CD14-positive monocyte (primary cell): ENCODE results near the gene ANKRD44. TPM values are rescaled to one million over a fixed set of nuclear protein-coding genes. Genes with fewer than 3 reads are reported as not detected.

Source experiments
- DNase-seq, 3 donors: peaks; one replicate each; pipeline ENCODE4 v3.0.0-alpha.2; 2011 to 2022
- H2AFZ ChIP-seq: 2 replicates; pipeline ENCODE4 v1.6.0; 2012; ENCODE audit warnings: mild to moderate bottlenecking, low read depth, low read length, inconsistent platforms; ENCODE audit not compliant: insufficient read depth, poor library complexity, severe bottlenecking
- H3K27ac ChIP-seq, 2 donors: 1 replicate in 1 of 2; 2 replicates in 1 of 2; pipeline ENCODE4 v1.5.1; 2012 to 2013; ENCODE audit warnings: low read length in 2 of 2, control low read depth in 1 of 2, inconsistent platforms in 1 of 2, low read depth in 1 of 2, mild to moderate bottlenecking in 1 of 2
- H3K27me3 ChIP-seq, 2 donors: one replicate each; pipeline versions ENCODE4 v1.6.0 to v1.6.1; 2011 to 2013; ENCODE audit warnings: low read length in 2 of 2; ENCODE audit not compliant: control insufficient read depth in 2 of 2, insufficient read depth in 2 of 2
- H3K36me3 ChIP-seq, 2 donors: replicated peaks in 1 of 2; 1 replicate in 1 of 2; 2 replicates in 1 of 2; pipeline versions ENCODE4 v1.5.1 to v1.6.1; 2012 to 2013; ENCODE audit warnings: low read length in 2 of 2, control low read depth in 1 of 2, inconsistent platforms in 1 of 2, mild to moderate bottlenecking in 1 of 2; ENCODE audit not compliant: insufficient read depth in 2 of 2, control insufficient read depth in 1 of 2
- H3K4me1 ChIP-seq, 2 donors: 1 replicate in 1 of 2; 2 replicates in 1 of 2; pipeline versions ENCODE4 v1.5.1 to v1.6.1; 2012 to 2013; ENCODE audit warnings: low read length in 2 of 2, control low read depth in 1 of 2, inconsistent platforms in 1 of 2, mild to moderate bottlenecking in 1 of 2, moderate library complexity in 1 of 2; ENCODE audit not compliant: insufficient read depth in 2 of 2, control insufficient read depth in 1 of 2
- H3K4me2 ChIP-seq: replicated peaks from 2 replicates; pipeline ENCODE3; 2012; ENCODE audit warnings: low read length, moderate library complexity, mild to moderate bottlenecking; ENCODE audit not compliant: poor library complexity, severe bottlenecking; ENCODE audit errors: extremely low read depth
- H3K4me3 ChIP-seq, 3 experiments: fragments of 200-600 bp in 1 of 3; sonication (generic) in 1 of 3; replicated peaks in 1 of 3; 1 replicate in 2 of 3; 2 replicates in 1 of 3; pipeline ENCODE4 v1.5.1; 2011 to 2013; ENCODE audit warnings: low read length in 3 of 3, mild to moderate bottlenecking in 3 of 3, control low read depth in 2 of 3, low read depth in 2 of 3, inconsistent platforms in 1 of 3, moderate library complexity in 1 of 3
- H3K79me2 ChIP-seq: 2 replicates; pipeline ENCODE4 v1.6.0; 2012; ENCODE audit warnings: mild to moderate bottlenecking, control low read depth, inconsistent platforms, low read length, moderate library complexity; ENCODE audit not compliant: insufficient read depth
- H3K9ac ChIP-seq: 2 replicates; pipeline ENCODE4 v1.6.0; 2017; ENCODE audit warnings: low read length, mild to moderate bottlenecking; ENCODE audit not compliant: insufficient read depth, poor library complexity, severe bottlenecking
- H3K9me3 ChIP-seq, 2 donors: replicated peaks in 1 of 2; 1 replicate in 1 of 2; 2 replicates in 1 of 2; pipeline versions ENCODE4 v1.5.1 to v1.6.1; 2012 to 2013; ENCODE audit warnings: low read length in 2 of 2, control low read depth in 1 of 2; ENCODE audit not compliant: control insufficient read depth in 1 of 2, insufficient read depth in 1 of 2
- H4K20me1 ChIP-seq: 2 replicates; pipeline ENCODE4 v1.6.0; 2012; ENCODE audit warnings: mild to moderate bottlenecking, low read length, control low read depth, moderate library complexity; ENCODE audit not compliant: insufficient read depth
- H3K27ac Mint-ChIP-seq, 7 donors: one replicate each; pipeline ENCODE4 v1.8.0; 2020; ENCODE audit warnings: mild to moderate bottlenecking in 7 of 7, mixed read lengths in 7 of 7, moderate library complexity in 6 of 7, inconsistent platforms in 2 of 7
- H3K27me3 Mint-ChIP-seq, 3 donors: one replicate each; pipeline ENCODE4 v1.8.0; 2021 to 2022; ENCODE audit warnings: low read depth in 3 of 3, mild to moderate bottlenecking in 3 of 3, mixed read lengths in 3 of 3, moderate library complexity in 3 of 3, inconsistent platforms in 1 of 3
- H3K36me3 Mint-ChIP-seq, 2 donors: one replicate each; pipeline ENCODE4 v1.8.0; 2020; ENCODE audit warnings: mixed read lengths in 2 of 2, inconsistent platforms in 1 of 2, mild to moderate bottlenecking in 1 of 2
- H3K4me1 Mint-ChIP-seq: one replicate; pipeline ENCODE4 v1.8.0; 2020; ENCODE audit warnings: mild to moderate bottlenecking, mixed read lengths
- H3K4me3 Mint-ChIP-seq, 2 donors: one replicate each; pipeline ENCODE4 v1.8.0; 2020; ENCODE audit warnings: mild to moderate bottlenecking in 2 of 2, mixed read lengths in 2 of 2, moderate library complexity in 1 of 2
- H3K9me3 Mint-ChIP-seq, 7 donors: one replicate each; pipeline ENCODE4 v1.8.0; 2020 to 2022; ENCODE audit warnings: mixed read lengths in 7 of 7, mild to moderate bottlenecking in 6 of 7, moderate library complexity in 6 of 7, inconsistent platforms in 2 of 7
- WGBS: methylation state at CpG from one replicate; pipeline ENCODE4 v1.1.5; 2013; ENCODE audit warnings: missing lambda C conversion rate; ENCODE audit not compliant: insufficient coverage; 5-methylcytosine and 5-hydroxymethylcytosine counted together
- intact Hi-C, 2 donors: fragments of 100-400 bp; cut with micrococcal nuclease; formaldehyde crosslinking; loops; one replicate each; pipeline versions ENCODE4 v1.15.0 to v1.15.1; 2023
- polyA plus RNA-seq, 3 donors: library from polyadenylated mRNA; depleted of rRNA in 1 of 3; unstranded in 2 of 3; stranded (reverse) in 1 of 3; fragments of 300-500 nt in 2 of 3; fragments of >200 nt in 1 of 3; fragmentation: Illumina TruSeq in 2 of 3; gene quantifications; 1 replicate in 2 of 3; 2 replicates in 1 of 3; pipeline ENCODE4 v1.2.3, GENCODE V29; 2012 to 2021
- TF ChIP-seq, protein P1 (sequence below): fragments of 200-600 bp; IDR thresholded peaks from one replicate; pipeline ENCODE4 v1.8.0; 2022; ENCODE audit warnings: antibody characterized with exemption, mild to moderate bottlenecking

Gene ANKRD44
- polyA plus RNA-seq, 3 donors, result 55.7 to 91.9 (median 64.9) TPM

- no peak overlapping the region for H3K9ac ChIP-seq
- peaks cover 41% of the 10 kb centered on the region for H4K20me1 ChIP-seq
- no peak overlapping the region for H3K4me3 Mint-ChIP-seq
- no peaks in the 10 kb centered on the region for H3K9me3 ChIP-seq
- peaks cover 0 to 3% (median 0%) of the 10 kb centered on the region in 3 donors for H3K27me3 Mint-ChIP-seq
- no peak overlapping the region for H2AFZ ChIP-seq
- no peaks in the 10 kb centered on the region for H3K9me3 Mint-ChIP-seq
- DNase-seq, result no peak
- TF ChIP-seq, protein P1, sequence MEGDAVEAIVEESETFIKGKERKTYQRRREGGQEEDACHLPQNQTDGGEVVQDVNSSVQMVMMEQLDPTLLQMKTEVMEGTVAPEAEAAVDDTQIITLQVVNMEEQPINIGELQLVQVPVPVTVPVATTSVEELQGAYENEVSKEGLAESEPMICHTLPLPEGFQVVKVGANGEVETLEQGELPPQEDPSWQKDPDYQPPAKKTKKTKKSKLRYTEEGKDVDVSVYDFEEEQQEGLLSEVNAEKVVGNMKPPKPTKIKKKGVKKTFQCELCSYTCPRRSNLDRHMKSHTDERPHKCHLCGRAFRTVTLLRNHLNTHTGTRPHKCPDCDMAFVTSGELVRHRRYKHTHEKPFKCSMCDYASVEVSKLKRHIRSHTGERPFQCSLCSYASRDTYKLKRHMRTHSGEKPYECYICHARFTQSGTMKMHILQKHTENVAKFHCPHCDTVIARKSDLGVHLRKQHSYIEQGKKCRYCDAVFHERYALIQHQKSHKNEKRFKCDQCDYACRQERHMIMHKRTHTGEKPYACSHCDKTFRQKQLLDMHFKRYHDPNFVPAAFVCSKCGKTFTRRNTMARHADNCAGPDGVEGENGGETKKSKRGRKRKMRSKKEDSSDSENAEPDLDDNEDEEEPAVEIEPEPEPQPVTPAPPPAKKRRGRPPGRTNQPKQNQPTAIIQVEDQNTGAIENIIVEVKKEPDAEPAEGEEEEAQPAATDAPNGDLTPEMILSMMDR, result no peak
- peak overlapping the region; percentile 21 to 82 (median 57) for H3K27ac Mint-ChIP-seq
- H3K27ac ChIP-seq, result peak overlapping the region in 1 of 2 donors; percentile 83
- H3K27me3 ChIP-seq, result no peaks in the 10 kb centered on the region
- H3K4me1 ChIP-seq, result peaks cover 64 to 77% of the 10 kb centered on the region in 2 donors
- 100% methylated on average over 1 of the region's 2 CpGs for whole genome bisulfite sequencing
- H3K4me2 ChIP-seq, result no peak overlapping the region
- H3K4me1 Mint-ChIP-seq, result peaks cover 75% of the 10 kb centered on the region
- peaks cover 18 to 20% of the 10 kb centered on the region in 2 donors for H3K36me3 Mint-ChIP-seq
- H3K4me3 ChIP-seq, result no peak overlapping the region
- H3K36me3 ChIP-seq, result peaks cover 0 to 10% of the 10 kb centered on the region in 2 donors
- H3K79me2 ChIP-seq, result peaks cover 100% of the 10 kb centered on the region
- intact Hi-C loops, result loop anchor here in 1 of 2 donors (10.0 kb wide), 1 partner anchor 53 kb away; no protein-coding TSS in a partner anchor
Observed at GRCh38 chr2:197201874-197202273, 108.7 kb downstream of the ANKRD44 start.

GRCh38 chr2:197200762-197201058 is 109.9 kb downstream of the ANKRD44 start:
- Mint-ChIP-seq H3K27ac (peak overlapping the region; percentile 80 to 97 (median 95)), H3K4me1 (peaks cover 74% of the 10 kb centered on the region), H3K9me3 (no peaks in the 10 kb centered on the region), H3K36me3 (peaks cover 20 to 21% of the 10 kb centered on the region in 2 donors), H3K4me3 (peak overlapping the region; percentile 60 to 85), H3K27me3 (peaks cover 0 to 3% (median 0%) of the 10 kb centered on the region in 3 donors)
- peak in 1 of 3 donors; percentile 47 for DNase-seq
- no peak overlapping the region for H3K9ac ChIP-seq
- H3K79me2 ChIP-seq, result peaks cover 100% of the 10 kb centered on the region
- H2AFZ ChIP-seq, result no peak overlapping the region
- H3K4me1 ChIP-seq, result peaks cover 58 to 77% of the 10 kb centered on the region in 2 donors
- TF ChIP-seq, protein P1, result no peak
- H4K20me1 ChIP-seq, result peaks cover 51% of the 10 kb centered on the region
- peaks cover 0 to 10% of the 10 kb centered on the region in 2 donors for H3K36me3 ChIP-seq
- peak overlapping the region in 1 of 3 experiments; percentile 56 for H3K4me3 ChIP-seq
- intact Hi-C loops, result loop anchor here in 1 of 2 donors (10.0 kb wide), 1 partner anchor 54 kb away; no protein-coding TSS in a partner anchor
- H3K27me3 ChIP-seq, result no peaks in the 10 kb centered on the region
- WGBS, result no CpG with 5 or more reads among the region's 1 CpG
- no peaks in the 10 kb centered on the region for H3K9me3 ChIP-seq
- peak overlapping the region in 1 of 2 donors; percentile 83 for H3K27ac ChIP-seq
- H3K4me2 ChIP-seq, result peak overlapping the region; percentile 78
